H1 (cell line): ENCODE data around the gene OR2F2.

Experiments
- CBX8 ChIP-seq: fragments of 300-800, 300-1000 bp; sonication (generic); IDR thresholded peaks from 2 replicates; pipeline ENCODE4 v1.7.1; 2016; ENCODE audit warnings: low read depth, low read length, borderline replicate concordance
- CREB1 ChIP-seq: IDR thresholded peaks from 2 replicates; pipeline ENCODE4 v1.6.1; 2012; ENCODE audit warnings: inconsistent platforms
- JUN ChIP-seq: IDR thresholded peaks from 2 replicates; pipeline ENCODE4 v1.6.1; 2011; ENCODE audit warnings: low read depth, mild to moderate bottlenecking, improper control_type of control experiment, low read length
- KDM1A ChIP-seq: fragments of 200-600, 300-600 bp; sonication (generic); IDR thresholded peaks from 2 replicates; pipeline ENCODE4 v1.7.1; 2016; ENCODE audit warnings: mild to moderate bottlenecking, low read length, borderline replicate concordance
- POLR2A ChIP-seq, 2 experiments: IDR thresholded peaks; 1 replicate in 1 of 2; 2 replicates in 1 of 2; pipeline ENCODE4 v1.6.1; 2011; ENCODE audit warnings: low read depth in 2 of 2, low read length in 2 of 2, mild to moderate bottlenecking in 2 of 2; ENCODE audit errors: control extremely low read depth in 1 of 2
- RXRA ChIP-seq: IDR thresholded peaks from 2 replicates; pipeline ENCODE4 v1.6.1; 2011; ENCODE audit warnings: low read depth, mild to moderate bottlenecking, low read length, moderate library complexity; ENCODE audit not compliant: insufficient read depth
- SIN3A ChIP-seq, 2 experiments: IDR thresholded peaks in 1 of 2; conservative IDR thresholded peaks in 1 of 2; 2 replicates each; pipeline ENCODE4 v1.6.1; 2011 to 2012; ENCODE audit warnings: low read length in 2 of 2, improper control_type of control experiment in 1 of 2, low read depth in 1 of 2, mild to moderate bottlenecking in 1 of 2
- SRF ChIP-seq: IDR thresholded peaks from 2 replicates; pipeline ENCODE4 v1.6.1; 2011; ENCODE audit warnings: mild to moderate bottlenecking, low read depth, low read length, moderate library complexity
- TEAD4 ChIP-seq: IDR thresholded peaks from 2 replicates; pipeline ENCODE4 v1.6.1; 2012; ENCODE audit warnings: low read depth, low read length, inconsistent platforms, mixed read lengths
- TF ChIP-seq, protein P1 (sequence below), 3 experiments: IDR thresholded peaks; 1 replicate in 2 of 3; 2 replicates in 1 of 3; pipeline versions ENCODE4 v1.5.1 to v1.6.1; 2011; ENCODE audit warnings: low read length in 3 of 3, mild to moderate bottlenecking in 3 of 3, inconsistent platforms in 2 of 3, low read depth in 1 of 3, moderate library complexity in 1 of 3; ENCODE audit not compliant: insufficient read depth in 1 of 3; ENCODE audit errors: control extremely low read depth in 1 of 3

DNA sequence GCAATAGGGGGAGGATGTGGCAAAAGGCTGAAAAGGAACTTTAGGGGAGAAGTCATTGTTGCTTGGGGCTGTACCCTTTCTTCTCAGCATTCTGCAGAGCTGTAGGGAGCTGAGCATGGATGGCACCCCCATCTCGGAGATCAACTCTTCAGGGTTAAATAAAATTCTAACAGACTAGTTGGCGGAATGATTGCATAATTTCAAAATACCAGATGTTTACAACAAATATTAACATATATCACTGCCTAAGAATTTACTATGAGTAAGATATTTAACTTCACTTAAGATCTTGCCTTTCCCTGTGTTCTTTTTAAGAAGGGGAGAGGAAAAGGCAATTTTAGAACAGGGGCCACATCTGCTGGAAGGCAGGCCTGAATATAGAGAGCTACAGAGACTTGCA lies 19.1 kb downstream of the OR2F2 start:
- TF ChIP-seq SRF (no peak), SIN3A (conservative IDR thresholded peaks at IDR 0.05 in 1 of 2, IDR thresholded peaks at IDR 0.05 in 1 of 2; ENCODE audit: low read depth in 1 of 2, low read length in 2 of 2) (no peak), JUN (no peak), RXRA (no peak), CBX8 (no peak), POLR2A (IDR thresholded peaks at IDR 0.05; ENCODE audit: control extremely low read depth in 1 of 2, low read depth in 2 of 2, low read length in 2 of 2) (no peak), KDM1A (no peak), CREB1 (no peak), TEAD4 (no peak)
- TF ChIP-seq, protein P1, sequence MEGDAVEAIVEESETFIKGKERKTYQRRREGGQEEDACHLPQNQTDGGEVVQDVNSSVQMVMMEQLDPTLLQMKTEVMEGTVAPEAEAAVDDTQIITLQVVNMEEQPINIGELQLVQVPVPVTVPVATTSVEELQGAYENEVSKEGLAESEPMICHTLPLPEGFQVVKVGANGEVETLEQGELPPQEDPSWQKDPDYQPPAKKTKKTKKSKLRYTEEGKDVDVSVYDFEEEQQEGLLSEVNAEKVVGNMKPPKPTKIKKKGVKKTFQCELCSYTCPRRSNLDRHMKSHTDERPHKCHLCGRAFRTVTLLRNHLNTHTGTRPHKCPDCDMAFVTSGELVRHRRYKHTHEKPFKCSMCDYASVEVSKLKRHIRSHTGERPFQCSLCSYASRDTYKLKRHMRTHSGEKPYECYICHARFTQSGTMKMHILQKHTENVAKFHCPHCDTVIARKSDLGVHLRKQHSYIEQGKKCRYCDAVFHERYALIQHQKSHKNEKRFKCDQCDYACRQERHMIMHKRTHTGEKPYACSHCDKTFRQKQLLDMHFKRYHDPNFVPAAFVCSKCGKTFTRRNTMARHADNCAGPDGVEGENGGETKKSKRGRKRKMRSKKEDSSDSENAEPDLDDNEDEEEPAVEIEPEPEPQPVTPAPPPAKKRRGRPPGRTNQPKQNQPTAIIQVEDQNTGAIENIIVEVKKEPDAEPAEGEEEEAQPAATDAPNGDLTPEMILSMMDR (IDR thresholded peaks at IDR 0.05; ENCODE audit: control extremely low read depth in 1 of 3, insufficient read depth in 1 of 3, low read depth in 1 of 3, low read length in 3 of 3) = no peak
